HepG2 (cell line): ENCODE results near the gene SIVA1. TPM values are rescaled to one million over a fixed set of nuclear protein-coding genes. Genes with fewer than 3 reads are reported as not detected.

Experiments
- AKNA ChIP-seq: sonication (generic); formaldehyde crosslinking; IDR thresholded peaks from 2 replicates; pipeline ENCODE4 v1.4.0; 2020; ENCODE audit warnings: missing genetic modification reagents, borderline replicate concordance
- ARID5B ChIP-seq: IDR thresholded peaks from 2 replicates; pipeline ENCODE4 v1.4.0; 2020; ENCODE audit warnings: mild to moderate bottlenecking, missing genetic modification reagents
- DZIP1 ChIP-seq: sonication (generic); formaldehyde crosslinking; IDR thresholded peaks from 2 replicates; pipeline ENCODE4 v1.5.0; 2020; ENCODE audit warnings: mild to moderate bottlenecking, missing genetic modification reagents
- FOXO4 ChIP-seq: sonication (generic); formaldehyde crosslinking; conservative IDR thresholded peaks from 2 replicates; pipeline ENCODE4 v1.8.1; 2023; ENCODE audit warnings: missing genetic modification reagents
- HINFP ChIP-seq: sonication (generic); formaldehyde crosslinking; IDR thresholded peaks from 2 replicates; pipeline ENCODE4 v1.4.0; 2020; ENCODE audit warnings: low read depth, mild to moderate bottlenecking, missing genetic modification reagents
- RARA ChIP-seq: IDR thresholded peaks from 2 replicates; pipeline ENCODE4 v1.6.1; 2016; ENCODE audit warnings: missing genetic modification reagents, missing compliant biosample characterization
- SNAPC5 ChIP-seq: sonication (generic); formaldehyde crosslinking; IDR thresholded peaks from 2 replicates; pipeline ENCODE4 v1.8.1; 2023; ENCODE audit warnings: mild to moderate bottlenecking, missing genetic modification reagents, borderline replicate concordance
- ZBTB1 ChIP-seq: sonication (generic); formaldehyde crosslinking; IDR thresholded peaks from 2 replicates; pipeline ENCODE4 v1.4.0; 2020; ENCODE audit warnings: missing genetic modification reagents, borderline replicate concordance
- ZNF564 ChIP-seq: sonication (generic); formaldehyde crosslinking; IDR thresholded peaks from 2 replicates; pipeline ENCODE4 v1.8.1; 2023; ENCODE audit warnings: mild to moderate bottlenecking, missing genetic modification reagents
- ZNF7 ChIP-seq: IDR thresholded peaks from 2 replicates; pipeline ENCODE4 v1.6.1; 2016; ENCODE audit warnings: missing biosample characterization, missing genetic modification reagents
- polyA plus RNA-seq, 8 experiments: library from polyadenylated mRNA; depleted of rRNA in 3 of 8; stranded (reverse) in 7 of 8; unstranded in 1 of 8; fragments of >200 nt; fragmentation: Illumina TruSeq in 4 of 8; extraction: Trizol in 4 of 8; gene quantifications; 2 replicates each; pipeline versions ENCODE4 v1.2.1 to v1.2.3, GENCODE V29; 2011 to 2016; ENCODE audit warnings: low read depth in 4 of 8, missing spikeins in 1 of 8, mixed read lengths in 1 of 8; ENCODE audit not compliant: insufficient read depth in 1 of 8
- total RNA-seq, 5 experiments: library from RNA; depleted of rRNA; stranded (reverse); fragments of >200 nt; fragmentation: Illumina TruSeq; extraction: Trizol; gene quantifications; 2 replicates each; pipeline ENCODE4 v1.2.3, GENCODE V29; 2016; ENCODE audit warnings: low read depth in 1 of 5

The SIVA1 gene
- total and polyA plus RNA-seq, 2 of the 13 experiments (the other 11 are each of a cell fraction or from before 2014, with no cell fraction given) = 123 to 186 TPM

- TF ChIP-seq ZNF564 = no peak
- 0 out of 2 replicates have a peak, but pooled peaks have one; percentile 35 for TF ChIP-seq RARA (CRISPR knock-in tag)
- no peak for TF ChIP-seq AKNA (CRISPR knock-in tag)
- TF ChIP-seq DZIP1 (CRISPR knock-in tag) = no peak
- TF ChIP-seq HINFP = no peak
- 0 out of 2 replicates have a peak, but pooled peaks have one; percentile 13 for TF ChIP-seq FOXO4 (CRISPR knock-in tag)
- TF ChIP-seq ARID5B = no peak
- TF ChIP-seq SNAPC5 (CRISPR knock-in tag) = no peak
- no peak for TF ChIP-seq ZNF7 (CRISPR knock-in tag)
- TF ChIP-seq ZBTB1 (CRISPR knock-in tag) = no peak
Observed at GRCh38 chr14:104754213-104754851, 1.4 kb downstream of the SIVA1 start (continued).
